CD4-positive, alpha-beta T cell treated with Interleukin-4 for 1 hour (primary cell): ENCODE measurements around the gene TFAP2C.
"Not testable (repeated sequence)": the region's sequence is repeated elsewhere in the genome, so short reads cannot be mapped to it uniquely, and the experiment has no call there.

Experiments
- DNase-seq, 2 donors: peaks; one replicate each; pipeline ENCODE4 v3.0.0-alpha.2; 2020 to 2022

Gene TFAP2C

GRCh38 chr20:56657879-56658278 is 28.8 kb downstream of the TFAP2C start:
- DNase-seq = no peak

- DNase-seq = not testable (repeated sequence)
These were observed 29.3 kb downstream of the TFAP2C start for GRCh38 chr20:56658341-56658947.

GRCh38 chr20:56663660-56664059 is 34.6 kb downstream of the TFAP2C start:
- no peak for DNase-seq

GRCh38 chr20:56664796-56665195 is 35.7 kb downstream of the TFAP2C start:
- DNase-seq = no peak

- DNase-seq = no peak
These were observed 36.7 kb downstream of the TFAP2C start for GRCh38 chr20:56665806-56666205.

GRCh38 chr20:56673450-56673849 is 44.3 kb downstream of the TFAP2C start:
- no peak for DNase-seq

- DNase-seq = no peak
These were observed 46.9 kb downstream of the TFAP2C start for GRCh38 chr20:56676001-56676400.

- no peak for DNase-seq
These were observed 47.6 kb downstream of the TFAP2C start for GRCh38 chr20:56676679-56677078.

- DNase-seq = no peak
These were observed 54.2 kb downstream of the TFAP2C start for GRCh38 chr20:56683077-56683865.

GRCh38 chr20:56685879-56686278 is 56.8 kb downstream of the TFAP2C start:
- no peak for DNase-seq

GRCh38 chr20:56687061-56687460 is 58.0 kb downstream of the TFAP2C start:
- no peak for DNase-seq

- DNase-seq = no peak
These were observed 59.0 kb downstream of the TFAP2C start for GRCh38 chr20:56688106-56688505.
